ENCODE measurements around the gene C11orf87. TPM values are rescaled to one million over a fixed set of nuclear protein-coding genes. Genes with fewer than 3 reads are reported as not detected.

The C11orf87 gene
- total and polyA plus RNA-seq, 9 of the 15 experiments (the other 6 are each of a cell fraction or from before 2014, with no cell fraction given), result not detected

DNA sequence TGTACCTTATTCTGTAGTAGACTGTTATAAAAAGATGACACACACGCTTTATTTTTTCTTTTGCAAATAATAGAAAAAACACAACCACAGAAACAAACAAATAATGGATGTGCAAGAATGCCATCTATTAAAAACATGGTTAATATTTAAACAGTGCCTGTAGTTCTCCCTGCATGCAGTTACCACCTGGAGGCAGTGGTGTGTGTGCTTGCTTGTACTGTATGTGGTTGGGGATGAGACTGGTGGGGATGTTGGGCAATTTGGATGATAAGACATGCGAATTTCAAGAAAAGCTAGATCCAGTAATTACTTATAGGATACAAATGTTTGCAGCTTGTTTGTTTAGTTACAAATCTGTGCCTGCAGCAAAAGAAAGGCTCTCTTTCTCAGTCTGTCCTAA lies 3.6 kb downstream of the C11orf87 start:
- Histone ChIP-seq H3K79me2 (ENCODE audit: control insufficient read depth, insufficient read depth, low read length) (no peaks in the 10 kb centered on the region), H3K27me3 (ENCODE audit: control insufficient read depth in 2 of 2, insufficient read depth in 2 of 2, low read length in 2 of 2) (no peaks in the 10 kb centered on the region; a peak in 1 of 5 replicates), H2AFZ (ENCODE audit: low read depth, low read length) (no peak overlapping the region), H3K36me3 (ENCODE audit: control insufficient read depth, insufficient read depth, low read length) (no peaks in the 10 kb centered on the region), H3K4me2 (ENCODE audit: insufficient read depth, low read length) (no peak overlapping the region), H3K4me3 (no peak overlapping the region), H4K20me1 (replicated peaks; ENCODE audit: control insufficient read depth, insufficient read depth, low read length) (no peaks in the 10 kb centered on the region), H3K27ac (ENCODE audit: extremely low read depth, low read depth, low read length) (no peak overlapping the region), H3K9me3 (replicated peaks; ENCODE audit: control insufficient read depth, insufficient read depth, low read depth, low read length) (no peaks in the 10 kb centered on the region), H3K9me1 (ENCODE audit: control insufficient read depth, insufficient read depth, low read length) (no peaks in the 10 kb centered on the region), H3K9ac (ENCODE audit: insufficient read depth in 1 of 2, low read depth in 2 of 2, low read length in 2 of 2) (no peak overlapping the region), H3K4me1 (replicated peaks in 1 of 2; ENCODE audit: control insufficient read depth in 2 of 2, insufficient read depth in 2 of 2, low read length in 2 of 2) (peaks cover 0 to 11% of the 10 kb centered on the region in 2 experiments; a peak in 1 of 5 replicates)
- no peak for DNase-seq (ENCODE audit: extremely low read depth in 1 of 4, low spot score in 3 of 4)
- no peak for FAIRE-seq
- no TSS peak for BruUV-seq (replicated peaks)
- WGBS (ENCODE audit: insufficient coverage, low coverage, missing lambda C conversion rate), result 4% methylated on average over 2 of the region's 2 CpGs
- in situ Hi-C loops (cut with MboI), result no loop called here
- CTCF ChIA-PET (ENCODE audit: low intra/inter-chr PET ratio), result no interaction called here
- ATAC-seq, result no peak
- TF ChIP-seq TAF9B (IDR thresholded peaks at IDR 0.05; ENCODE audit: partially characterized antibody) (no peak), NCOA2 (IDR thresholded peaks at IDR 0.05; ENCODE audit: partially characterized antibody in 2 of 2) (no peak), CEBPB (tag; IDR thresholded peaks at IDR 0.05) (no peak), NCOA6 (IDR thresholded peaks at IDR 0.05) (no peak)
- TF ChIP-seq, protein P1, sequence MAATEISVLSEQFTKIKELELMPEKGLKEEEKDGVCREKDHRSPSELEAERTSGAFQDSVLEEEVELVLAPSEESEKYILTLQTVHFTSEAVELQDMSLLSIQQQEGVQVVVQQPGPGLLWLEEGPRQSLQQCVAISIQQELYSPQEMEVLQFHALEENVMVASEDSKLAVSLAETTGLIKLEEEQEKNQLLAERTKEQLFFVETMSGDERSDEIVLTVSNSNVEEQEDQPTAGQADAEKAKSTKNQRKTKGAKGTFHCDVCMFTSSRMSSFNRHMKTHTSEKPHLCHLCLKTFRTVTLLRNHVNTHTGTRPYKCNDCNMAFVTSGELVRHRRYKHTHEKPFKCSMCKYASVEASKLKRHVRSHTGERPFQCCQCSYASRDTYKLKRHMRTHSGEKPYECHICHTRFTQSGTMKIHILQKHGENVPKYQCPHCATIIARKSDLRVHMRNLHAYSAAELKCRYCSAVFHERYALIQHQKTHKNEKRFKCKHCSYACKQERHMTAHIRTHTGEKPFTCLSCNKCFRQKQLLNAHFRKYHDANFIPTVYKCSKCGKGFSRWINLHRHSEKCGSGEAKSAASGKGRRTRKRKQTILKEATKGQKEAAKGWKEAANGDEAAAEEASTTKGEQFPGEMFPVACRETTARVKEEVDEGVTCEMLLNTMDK (IDR thresholded peaks at IDR 0.05; ENCODE audit: borderline replicate concordance, insufficient read depth, low read depth, low read length, poor library complexity, severe bottlenecking), result no peak
- TF ChIP-seq, protein P2, sequence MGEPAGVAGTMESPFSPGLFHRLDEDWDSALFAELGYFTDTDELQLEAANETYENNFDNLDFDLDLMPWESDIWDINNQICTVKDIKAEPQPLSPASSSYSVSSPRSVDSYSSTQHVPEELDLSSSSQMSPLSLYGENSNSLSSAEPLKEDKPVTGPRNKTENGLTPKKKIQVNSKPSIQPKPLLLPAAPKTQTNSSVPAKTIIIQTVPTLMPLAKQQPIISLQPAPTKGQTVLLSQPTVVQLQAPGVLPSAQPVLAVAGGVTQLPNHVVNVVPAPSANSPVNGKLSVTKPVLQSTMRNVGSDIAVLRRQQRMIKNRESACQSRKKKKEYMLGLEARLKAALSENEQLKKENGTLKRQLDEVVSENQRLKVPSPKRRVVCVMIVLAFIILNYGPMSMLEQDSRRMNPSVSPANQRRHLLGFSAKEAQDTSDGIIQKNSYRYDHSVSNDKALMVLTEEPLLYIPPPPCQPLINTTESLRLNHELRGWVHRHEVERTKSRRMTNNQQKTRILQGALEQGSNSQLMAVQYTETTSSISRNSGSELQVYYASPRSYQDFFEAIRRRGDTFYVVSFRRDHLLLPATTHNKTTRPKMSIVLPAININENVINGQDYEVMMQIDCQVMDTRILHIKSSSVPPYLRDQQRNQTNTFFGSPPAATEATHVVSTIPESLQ (CRISPR knock-in tag; IDR thresholded peaks at IDR 0.05), result no peak
- POLR2A ChIA-PET, result no interaction called here
- intact Hi-C loops (cut with micrococcal nuclease), result no loop called here

Measured in K562 (cell line).